GM12891 (cell line): Measurements from ENCODE around the gene WFDC5.

Source experiments
- POLR2A ChIP-seq: IDR thresholded peaks from 2 replicates; pipeline ENCODE4 v1.6.1; 2011; ENCODE audit warnings: low read depth, low read length, control low read depth
- POLR2AphosphoS5 ChIP-seq: IDR thresholded peaks from 2 replicates; pipeline ENCODE4 v1.6.1; 2011; ENCODE audit warnings: low read depth, low read length, control low read depth
- SPI1 ChIP-seq: IDR thresholded peaks from 2 replicates; pipeline ENCODE4 v1.6.1; 2011; ENCODE audit warnings: low read depth, low read length, control low read depth
- TAF1 ChIP-seq: IDR thresholded peaks from 2 replicates; pipeline ENCODE4 v1.6.1; 2011; ENCODE audit warnings: low read depth, low read length, control low read depth

DNA sequence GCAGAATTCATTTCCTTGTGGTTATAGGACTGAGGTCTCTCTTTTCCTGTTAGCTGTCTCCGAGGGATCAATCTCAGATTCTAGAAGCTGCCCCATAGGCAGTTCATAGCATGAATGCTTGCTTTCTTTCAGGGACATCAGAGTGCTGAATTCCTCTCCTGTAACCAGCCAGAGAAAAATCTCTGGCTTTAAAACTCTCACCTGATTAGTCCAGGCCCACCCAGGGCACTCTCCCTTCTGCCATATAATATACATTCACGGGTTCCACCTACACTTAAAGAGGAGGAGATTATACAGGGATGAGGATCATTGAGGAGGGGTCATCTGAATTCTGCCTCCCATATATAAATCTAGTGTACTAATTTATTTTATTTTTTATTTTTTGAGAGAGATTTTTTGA lies 11.9 kb downstream of the WFDC5 start:
- TF ChIP-seq POLR2A (no peak), POLR2AphosphoS5 (no peak), SPI1 (no peak), TAF1 (no peak)
